Subcutaneous abdominal adipose tissue (tissue), 5 donors: ENCODE data around the gene CCDC194.

Source experiments
- H3K27ac ChIP-seq: one replicate; pipeline ENCODE4 v1.7.0; 2013; ENCODE audit warnings: low read depth, mild to moderate bottlenecking, inconsistent platforms, low read length, moderate library complexity
- H3K27me3 ChIP-seq, 5 donors: one replicate each; pipeline ENCODE4 v1.7.0; 2013; ENCODE audit warnings: low read length in 5 of 5, inconsistent platforms in 1 of 5; ENCODE audit not compliant: control insufficient read depth in 5 of 5, insufficient read depth in 4 of 5
- H3K36me3 ChIP-seq, 5 donors: one replicate each; pipeline ENCODE4 v1.7.0; 2013; ENCODE audit warnings: low read length in 5 of 5; ENCODE audit not compliant: control insufficient read depth in 5 of 5, insufficient read depth in 5 of 5
- H3K4me1 ChIP-seq, 5 donors: one replicate each; pipeline ENCODE4 v1.7.0; 2013; ENCODE audit warnings: low read length in 5 of 5, mild to moderate bottlenecking in 3 of 5, moderate library complexity in 1 of 5; ENCODE audit not compliant: control insufficient read depth in 5 of 5, insufficient read depth in 5 of 5
- H3K4me3 ChIP-seq, 5 donors: one replicate each; pipeline ENCODE4 v1.7.0; 2013; ENCODE audit warnings: low read length in 5 of 5, low read depth in 1 of 5
- H3K9ac ChIP-seq, 5 donors: one replicate each; pipeline ENCODE4 v1.7.0; 2013; ENCODE audit warnings: low read length in 5 of 5, mild to moderate bottlenecking in 4 of 5, moderate library complexity in 3 of 5
- H3K9me3 ChIP-seq, 5 donors: one replicate each; pipeline ENCODE4 v1.7.0; 2013; ENCODE audit warnings: low read length in 5 of 5; ENCODE audit not compliant: control insufficient read depth in 5 of 5
- donor health status: healthy.
- donor health status: healthy.
- donor health status: healthy.
- donor health status: healthy.
- donor health status: healthy.

The CCDC194 gene

DNA sequence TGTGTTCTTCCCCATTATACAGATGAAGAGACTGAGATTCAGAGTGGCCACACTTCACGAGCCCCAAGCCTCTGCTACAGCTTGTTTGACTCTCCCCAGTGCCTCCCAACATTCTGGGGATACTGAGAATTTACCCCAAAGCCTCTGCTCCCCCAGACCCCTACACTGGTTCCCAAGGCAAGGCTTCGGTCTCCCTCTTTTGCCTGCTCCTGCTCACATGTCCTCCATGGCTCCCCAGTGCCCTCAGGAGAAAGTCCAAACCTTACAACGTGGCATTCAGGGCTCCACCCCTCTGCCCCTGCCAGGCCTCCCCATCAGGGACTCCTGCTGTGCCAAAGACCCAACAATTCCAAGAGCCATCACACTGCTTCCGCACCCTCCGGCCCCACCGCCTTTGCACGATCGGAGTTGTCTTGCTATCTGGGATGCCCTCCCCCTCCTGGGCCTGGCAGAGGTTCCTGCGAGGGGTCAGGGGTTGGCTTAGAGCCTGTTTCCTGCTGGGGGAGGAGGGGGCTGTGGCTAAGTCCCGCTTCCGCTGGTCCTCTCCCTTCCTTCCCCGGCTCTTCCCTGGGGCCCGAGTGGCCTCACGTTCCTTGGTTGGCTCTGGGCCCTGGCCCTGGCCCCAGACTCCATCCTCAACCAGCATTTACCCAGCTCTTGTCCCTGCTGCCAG, 41.3 kb downstream of the CCDC194 start:
- Histone ChIP-seq H3K27me3 (peaks cover 0 to 26% (median 6%) of the 10 kb centered on the region in 5 donors), H3K9me3 (no peaks in the 10 kb centered on the region), H3K4me1 (peaks cover 3 to 63% (median 24%) of the 10 kb centered on the region in 5 donors), H3K36me3 (peaks cover 0 to 4% (median 0%) of the 10 kb centered on the region in 5 donors), H3K9ac (no peak overlapping the region), H3K27ac (peak overlapping the region; percentile 46), H3K4me3 (no peak overlapping the region)

DNA sequence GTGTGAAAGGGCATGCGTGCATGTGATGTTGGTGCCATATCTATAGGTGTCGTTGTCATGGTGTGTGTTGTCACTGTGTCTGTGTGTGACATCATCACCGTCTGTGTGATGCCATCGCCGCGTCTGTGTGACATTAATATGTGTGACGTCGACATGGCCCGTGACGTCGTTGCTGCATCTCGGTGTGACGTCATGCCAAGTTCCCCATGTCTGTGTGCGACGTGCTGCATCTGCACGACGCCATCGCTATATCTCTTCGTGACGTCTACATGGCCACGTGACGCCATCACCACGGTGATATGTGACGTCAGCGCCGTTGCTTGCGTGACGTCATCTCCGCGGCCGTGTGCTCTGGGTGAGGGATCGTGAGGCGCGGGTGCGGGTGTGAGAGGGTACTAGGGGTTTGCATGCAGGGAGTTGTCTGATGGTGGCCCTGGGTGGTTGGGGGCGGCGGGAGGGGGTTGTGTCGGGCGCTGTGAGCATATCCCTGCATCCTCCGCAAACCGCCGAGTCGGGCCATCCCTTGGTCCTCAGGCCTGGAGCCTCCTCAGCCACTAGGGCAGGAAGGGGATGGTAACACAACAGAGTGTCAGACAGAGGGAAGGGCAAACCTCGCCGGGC, 42.1 kb downstream of the CCDC194 start:
- Histone ChIP-seq H3K27me3 (peaks cover 0 to 26% (median 6%) of the 10 kb centered on the region in 5 donors), H3K4me3 (no peak overlapping the region), H3K9ac (no peak overlapping the region), H3K36me3 (peaks cover 0 to 4% (median 0%) of the 10 kb centered on the region in 5 donors), H3K4me1 (peaks cover 6 to 64% (median 30%) of the 10 kb centered on the region in 5 donors), H3K27ac (peak overlapping the region; percentile 46), H3K9me3 (no peaks in the 10 kb centered on the region)

DNA sequence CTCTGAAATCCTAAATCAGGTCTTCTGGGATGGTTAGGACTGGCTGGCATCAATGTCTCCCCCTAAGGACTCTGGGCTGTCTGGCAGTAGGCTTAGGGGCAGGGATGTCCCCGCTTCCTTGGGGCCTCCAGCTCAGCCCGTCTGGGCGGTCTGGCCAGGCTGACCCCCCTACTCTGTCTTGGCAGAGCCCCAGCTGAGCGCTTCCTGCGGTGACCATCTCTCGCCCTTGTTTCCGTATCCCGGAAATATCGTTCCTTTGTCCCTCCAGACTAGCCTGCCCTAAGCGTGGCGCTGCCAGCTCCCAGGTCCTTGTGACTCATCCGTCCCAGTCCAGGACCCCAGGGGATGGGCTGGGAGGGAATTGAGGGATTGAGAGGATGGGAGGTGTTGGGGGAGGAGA, 45.3 kb downstream of the CCDC194 start:
- no peak overlapping the region for H3K4me3 ChIP-seq
- H3K9me3 ChIP-seq = no peaks in the 10 kb centered on the region
- H3K27me3 ChIP-seq = peaks cover 0 to 26% (median 6%) of the 10 kb centered on the region in 5 donors
- peak overlapping the region; percentile 62 for H3K27ac ChIP-seq
- H3K4me1 ChIP-seq = peaks cover 7 to 66% (median 32%) of the 10 kb centered on the region in 5 donors
- H3K9ac ChIP-seq = peak overlapping the region in 1 of 5 donors; percentile 30
- H3K36me3 ChIP-seq = peaks cover 0 to 4% (median 0%) of the 10 kb centered on the region in 5 donors

DNA sequence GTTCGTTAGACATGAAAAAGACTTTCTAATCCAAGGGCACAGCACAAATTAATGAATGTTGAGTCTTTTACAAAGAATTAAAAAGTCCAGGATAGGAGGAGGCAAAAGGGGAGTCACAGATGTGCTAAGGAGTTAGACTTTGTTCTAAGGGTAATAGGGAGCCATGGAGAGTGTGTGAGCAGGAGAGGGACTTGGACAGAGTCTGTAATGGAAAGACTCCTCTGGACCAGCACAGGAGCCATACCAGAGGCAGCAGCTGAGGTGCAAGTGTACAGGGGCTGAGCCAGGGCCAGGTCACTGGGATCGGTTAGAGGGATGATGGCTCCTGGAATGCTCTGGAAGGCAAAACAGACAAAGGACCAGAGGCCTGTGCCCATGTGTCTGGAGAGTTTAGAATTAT, 46.1 kb downstream of the CCDC194 start:
- peak overlapping the region in 1 of 5 donors; percentile 12 for H3K9ac ChIP-seq
- H3K4me3 ChIP-seq = no peak overlapping the region
- H3K27me3 ChIP-seq = peaks cover 0 to 21% (median 6%) of the 10 kb centered on the region in 5 donors
- no peaks in the 10 kb centered on the region for H3K9me3 ChIP-seq
- H3K27ac ChIP-seq = peak overlapping the region; percentile 62
- peaks cover 5 to 58% (median 27%) of the 10 kb centered on the region in 5 donors for H3K4me1 ChIP-seq
- H3K36me3 ChIP-seq = peaks cover 0 to 4% (median 0%) of the 10 kb centered on the region in 5 donors

DNA sequence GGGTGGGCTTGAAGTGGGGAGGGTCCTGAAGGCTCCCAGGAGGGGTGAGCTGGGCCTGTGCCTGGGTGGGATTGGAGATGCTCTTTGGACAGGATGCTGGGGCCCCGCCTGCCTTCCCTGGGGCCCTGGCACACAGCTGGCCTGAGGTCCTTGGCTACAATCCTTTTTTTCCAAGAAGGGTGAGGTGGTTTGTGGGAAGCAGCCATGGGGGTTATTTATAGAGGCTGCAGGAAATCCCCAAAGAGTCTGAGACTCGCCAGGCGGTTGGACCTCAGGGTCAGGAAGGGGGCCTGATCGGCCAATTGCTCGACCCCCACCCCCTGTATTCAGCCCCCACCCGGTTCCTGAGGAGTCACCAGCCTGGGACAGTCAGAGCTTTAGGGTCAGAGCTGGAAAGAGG, 46.6 kb downstream of the CCDC194 start:
- H3K27ac ChIP-seq = peak overlapping the region; percentile 62
- H3K4me1 ChIP-seq = peaks cover 4 to 53% (median 25%) of the 10 kb centered on the region in 5 donors
- peaks cover 0 to 4% (median 0%) of the 10 kb centered on the region in 5 donors for H3K36me3 ChIP-seq
- no peaks in the 10 kb centered on the region for H3K9me3 ChIP-seq
- no peak overlapping the region for H3K4me3 ChIP-seq
- H3K27me3 ChIP-seq = peaks cover 0 to 21% (median 6%) of the 10 kb centered on the region in 5 donors
- H3K9ac ChIP-seq = peak overlapping the region in 1 of 5 donors; percentile 12

DNA sequence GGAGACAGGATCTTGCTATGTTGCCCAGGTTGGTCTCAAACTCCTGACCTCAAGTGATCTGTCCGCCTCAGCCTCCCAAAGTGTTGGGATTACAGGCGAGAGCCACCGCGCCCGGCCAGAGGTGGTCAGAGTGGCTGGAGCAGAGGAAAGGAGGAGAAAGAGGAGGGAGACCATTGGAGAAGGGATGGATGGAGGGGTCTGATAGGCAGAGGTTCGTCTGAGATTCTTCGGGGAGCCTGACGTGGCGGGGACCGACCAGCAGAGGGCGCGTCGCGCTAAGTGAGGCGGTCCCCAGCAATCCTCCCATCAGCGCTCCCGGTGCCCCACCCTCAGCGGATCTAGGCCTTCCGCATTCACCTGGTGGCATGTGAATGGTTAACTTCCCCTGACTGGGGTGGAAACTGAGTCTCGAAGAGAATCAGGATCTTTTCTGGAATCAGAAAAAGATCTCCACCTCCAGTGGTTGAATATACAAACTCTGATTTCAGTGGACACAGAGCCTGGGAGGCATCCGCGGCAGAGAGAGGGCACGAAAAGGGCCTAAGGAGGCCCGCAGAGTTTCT, 47.8 kb downstream of the CCDC194 start:
- no peak overlapping the region for H3K9ac ChIP-seq
- H3K27ac ChIP-seq = no peak overlapping the region
- peaks cover 4 to 42% (median 25%) of the 10 kb centered on the region in 5 donors for H3K4me1 ChIP-seq

DNA sequence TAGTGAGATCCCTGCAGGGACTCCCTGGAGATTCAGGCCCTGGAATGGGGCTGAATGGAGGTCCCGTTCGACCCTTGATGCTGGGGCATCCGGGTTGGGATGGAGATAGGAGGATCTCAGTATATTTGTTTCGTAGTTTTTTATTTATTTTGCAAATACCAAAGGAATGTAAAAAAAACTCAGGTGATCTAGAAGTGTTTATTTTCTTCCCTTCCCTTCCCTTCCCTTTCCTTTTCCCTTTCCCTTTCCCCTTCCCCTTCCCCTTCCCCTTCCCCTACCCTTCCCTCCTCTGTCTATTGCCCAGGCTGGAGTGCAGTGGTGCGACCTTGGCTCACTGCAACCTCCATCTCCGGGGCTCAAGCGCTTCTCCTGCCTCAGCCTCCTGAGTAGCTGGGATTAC, 52.2 kb downstream of the CCDC194 start:
- Histone ChIP-seq H3K27ac (no peak overlapping the region), H3K4me3 (no peak overlapping the region), H3K9me3 (no peaks in the 10 kb centered on the region), H3K4me1 (peaks cover 0 to 28% (median 19%) of the 10 kb centered on the region in 5 donors), H3K9ac (no peak overlapping the region), H3K36me3 (peaks cover 0 to 17% (median 5%) of the 10 kb centered on the region in 5 donors), H3K27me3 (no peaks in the 10 kb centered on the region)

More for the DNA sequence above, 47.8 kb downstream of the CCDC194 start:
- Histone ChIP-seq H3K36me3 (peaks cover 0 to 10% (median 3%) of the 10 kb centered on the region in 5 donors), H3K27me3 (peaks cover 0 to 14% (median 6%) of the 10 kb centered on the region in 5 donors), H3K4me3 (no peak overlapping the region), H3K9me3 (no peaks in the 10 kb centered on the region)

DNA sequence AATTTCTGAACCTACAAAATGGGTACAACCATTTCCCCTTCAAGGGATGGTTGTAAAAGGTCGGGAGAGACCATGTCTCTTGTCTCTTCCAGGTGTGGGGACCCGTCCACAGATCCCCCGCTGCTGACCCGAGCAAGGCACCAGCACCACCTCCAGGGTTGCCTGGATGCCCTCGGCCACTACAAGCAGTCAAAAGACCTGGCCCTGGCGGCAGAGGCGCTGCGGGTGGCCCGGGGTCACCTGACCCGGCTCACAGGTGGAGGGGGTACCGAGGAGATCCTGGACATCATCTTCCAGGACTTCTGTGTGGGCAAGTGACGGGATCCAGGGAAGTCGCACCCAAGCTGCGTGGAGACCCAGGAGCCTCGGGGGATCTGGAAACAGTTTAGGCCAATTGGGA, 52.6 kb downstream of the CCDC194 start:
- Histone ChIP-seq H3K36me3 (peaks cover 0 to 17% (median 5%) of the 10 kb centered on the region in 5 donors), H3K9ac (no peak overlapping the region), H3K4me1 (peaks cover 0 to 27% (median 20%) of the 10 kb centered on the region in 5 donors), H3K27me3 (no peaks in the 10 kb centered on the region), H3K9me3 (no peaks in the 10 kb centered on the region), H3K27ac (no peak overlapping the region), H3K4me3 (no peak overlapping the region)

DNA sequence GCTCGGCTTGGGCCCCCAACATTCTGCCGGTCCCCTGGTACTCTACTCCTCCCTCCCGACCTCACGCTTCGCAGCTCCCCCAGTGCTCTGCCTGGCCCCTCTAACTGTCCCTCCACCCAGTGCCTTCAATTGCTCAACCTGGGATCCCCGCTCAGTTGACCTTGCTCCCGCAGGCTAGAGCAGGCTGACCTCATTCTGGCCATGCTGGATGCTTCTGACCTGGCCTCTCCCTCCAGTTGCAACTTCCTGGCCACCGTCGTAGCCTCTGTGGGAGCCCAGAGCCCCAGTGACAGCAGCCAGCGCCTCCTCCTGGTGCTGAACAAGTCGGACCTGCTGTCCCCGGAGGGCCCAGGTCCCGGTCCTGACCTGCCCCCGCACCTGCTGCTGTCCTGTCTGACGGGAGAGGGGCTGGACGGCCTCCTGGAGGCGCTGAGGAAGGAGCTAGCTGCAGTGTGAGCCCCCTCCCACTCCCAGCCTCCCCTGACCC, 53.1 kb downstream of the CCDC194 start:
- Histone ChIP-seq H3K9me3 (no peaks in the 10 kb centered on the region), H3K27ac (no peak overlapping the region), H3K9ac (no peak overlapping the region), H3K4me1 (peaks cover 0 to 27% (median 20%) of the 10 kb centered on the region in 5 donors), H3K4me3 (no peak overlapping the region), H3K36me3 (peaks cover 0 to 17% (median 5%) of the 10 kb centered on the region in 5 donors), H3K27me3 (no peaks in the 10 kb centered on the region)
